Left hindlimb (tissue), 1 donor: Measurements from ENCODE around the gene TAB2.
"Not testable (repeated sequence)": the region's sequence is repeated elsewhere in the genome, so short reads cannot be mapped to it uniquely, and the experiment has no call there.

Source experiments
- DNase-seq: peaks from one replicate; pipeline ENCODE4 v3.0.0-alpha.2; 2018

The TAB2 gene

DNA sequence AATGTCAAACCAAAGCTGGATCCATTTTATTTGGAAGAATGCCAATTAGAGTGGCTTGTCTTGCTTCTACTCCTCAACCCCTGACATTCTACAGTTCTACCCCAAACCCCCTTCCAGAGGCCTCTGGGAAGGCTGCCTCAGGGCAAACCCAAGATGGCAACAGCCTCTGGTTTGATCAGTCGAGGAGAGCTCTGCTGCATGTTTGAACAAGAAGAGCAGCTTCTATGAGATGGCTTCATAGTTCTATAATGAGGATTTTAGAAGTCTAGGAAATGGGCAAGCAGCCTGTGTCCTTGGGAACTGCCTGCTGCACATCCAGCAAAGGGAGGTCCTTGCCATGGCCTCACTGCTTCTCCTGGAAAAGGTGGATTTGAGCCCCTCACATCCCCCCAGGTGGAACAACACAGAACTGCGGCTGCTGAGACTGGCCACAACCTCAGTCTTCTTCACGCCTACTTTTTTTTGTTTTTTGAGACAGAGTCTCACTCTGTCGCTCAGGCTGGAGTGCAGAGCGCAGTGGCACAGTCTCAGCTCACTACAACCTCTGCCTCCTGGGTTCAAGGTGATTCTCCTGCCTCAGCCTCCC, 129.4 kb downstream of the TAB2 start:
- DNase-seq: no peak

DNA sequence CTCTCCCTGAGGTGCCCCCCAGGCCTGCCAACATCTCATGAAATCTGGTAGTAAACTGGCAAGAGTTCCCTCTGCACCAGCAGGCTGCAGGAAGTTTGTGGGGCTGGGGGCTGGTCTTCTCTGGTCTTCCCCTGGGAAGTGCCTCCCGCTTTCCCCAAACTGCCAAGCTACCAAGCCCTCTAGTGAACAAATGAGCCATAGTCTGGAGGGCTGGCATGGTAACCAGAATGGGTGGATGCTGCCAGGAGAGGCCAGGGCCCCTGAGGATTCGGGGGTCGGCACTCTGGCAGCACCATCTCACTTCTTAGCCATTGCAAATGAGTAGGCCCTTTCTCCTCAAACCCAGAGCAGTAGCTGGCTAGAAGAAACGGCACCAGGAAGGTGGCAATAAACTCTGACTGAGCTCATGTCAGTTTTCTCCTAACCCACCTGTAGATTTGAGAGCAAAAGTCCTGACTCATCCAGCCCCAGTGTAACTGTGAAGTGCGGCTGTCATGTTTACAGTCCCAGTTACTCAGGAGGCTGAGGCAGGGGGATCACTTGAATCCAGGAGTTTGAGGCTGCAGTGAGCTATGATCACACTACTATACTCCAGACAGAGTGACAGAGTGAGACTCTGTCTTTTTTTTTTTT, 131.4 kb downstream of the TAB2 start:
- no peak for DNase-seq

- DNase-seq: no peak
Measured at GRCh38 chr6:149449831-149450678, 132.5 kb downstream of the TAB2 start.

GRCh38 chr6:149450679-149451375, 133.3 kb downstream of the TAB2 start:
- peak; percentile 54 for DNase-seq

DNA sequence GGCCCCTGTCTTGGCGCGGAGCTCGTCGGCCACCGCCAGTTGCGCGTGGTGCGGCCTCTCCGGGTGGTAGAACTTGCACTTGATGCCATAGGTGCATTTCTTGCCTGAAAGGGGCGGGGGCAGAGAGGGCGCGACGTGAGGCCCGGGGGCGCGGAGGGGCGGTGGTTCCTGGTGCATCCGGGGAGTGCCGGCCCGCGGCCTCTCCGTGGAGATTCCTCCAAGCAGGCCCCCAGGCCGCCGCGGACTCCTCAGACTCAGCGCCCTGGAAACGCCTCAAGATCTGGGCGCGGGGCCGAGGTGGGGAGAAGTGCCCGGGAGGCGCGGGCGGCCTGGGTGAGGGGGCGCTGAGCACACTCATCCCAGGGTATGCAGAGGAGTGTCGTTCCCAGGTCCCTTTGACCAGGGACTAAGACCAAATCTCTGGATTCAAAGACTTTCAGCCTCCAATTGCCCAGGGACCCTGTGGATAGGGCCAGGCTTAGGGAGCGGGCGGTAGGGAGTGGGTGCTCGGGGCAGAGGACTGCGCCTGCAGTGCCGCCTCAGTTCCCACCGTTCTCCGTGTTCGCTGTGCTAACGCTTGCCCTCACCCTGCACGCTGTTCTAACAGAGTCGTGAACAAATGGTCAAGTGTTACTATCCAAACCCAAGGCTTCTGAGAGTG, 134.0 kb downstream of the TAB2 start:
- peak; percentile 62 for DNase-seq

DNA sequence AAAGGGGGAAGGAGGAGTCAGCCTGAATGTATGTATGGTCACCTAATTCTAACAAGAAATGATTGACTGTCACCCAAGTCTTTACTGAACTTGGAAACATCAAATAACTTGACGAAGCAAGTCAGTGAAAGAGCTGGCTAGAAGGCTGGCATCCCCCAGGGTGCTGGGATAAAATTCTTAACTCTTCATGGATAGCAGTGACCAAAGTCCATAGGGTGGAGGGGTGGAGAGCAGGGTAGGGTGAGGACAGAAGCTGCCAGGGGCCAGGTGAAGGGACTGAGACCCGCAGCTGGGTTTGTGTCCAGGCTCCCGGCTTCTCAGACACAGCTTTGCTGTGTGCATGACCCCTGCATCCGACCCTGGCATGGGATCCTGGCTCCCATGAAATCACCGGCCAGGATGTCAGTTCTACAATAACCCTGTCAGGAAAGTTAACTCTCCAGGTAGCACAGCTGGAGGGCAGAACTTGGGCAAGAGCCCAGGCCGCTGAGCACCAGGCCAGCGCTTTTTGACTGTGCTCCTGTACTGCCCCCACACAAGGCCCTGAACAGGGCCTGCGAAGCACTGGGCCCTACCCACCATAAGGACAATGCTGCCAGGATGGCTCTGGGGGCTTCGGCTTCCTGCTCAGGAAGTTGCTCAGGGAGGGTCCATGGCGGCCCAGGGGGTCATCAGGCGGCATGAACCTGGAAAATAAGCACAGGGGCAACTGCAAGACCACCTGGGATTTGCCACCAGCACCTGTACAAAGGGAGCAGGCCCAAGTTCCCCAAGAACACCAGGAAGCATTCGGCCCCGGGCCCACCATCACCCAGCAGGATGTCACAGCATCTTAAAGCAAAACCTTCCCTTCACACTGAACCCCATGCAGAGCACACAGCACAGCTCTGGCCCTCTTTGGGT, 134.8 kb downstream of the TAB2 start:
- DNase-seq: no peak

GRCh38 chr6:149453597-149454345, 136.3 kb downstream of the TAB2 start:
- no peak for DNase-seq

GRCh38 chr6:149454346-149454848, 136.9 kb downstream of the TAB2 start:
- DNase-seq: peak; percentile 89

DNA sequence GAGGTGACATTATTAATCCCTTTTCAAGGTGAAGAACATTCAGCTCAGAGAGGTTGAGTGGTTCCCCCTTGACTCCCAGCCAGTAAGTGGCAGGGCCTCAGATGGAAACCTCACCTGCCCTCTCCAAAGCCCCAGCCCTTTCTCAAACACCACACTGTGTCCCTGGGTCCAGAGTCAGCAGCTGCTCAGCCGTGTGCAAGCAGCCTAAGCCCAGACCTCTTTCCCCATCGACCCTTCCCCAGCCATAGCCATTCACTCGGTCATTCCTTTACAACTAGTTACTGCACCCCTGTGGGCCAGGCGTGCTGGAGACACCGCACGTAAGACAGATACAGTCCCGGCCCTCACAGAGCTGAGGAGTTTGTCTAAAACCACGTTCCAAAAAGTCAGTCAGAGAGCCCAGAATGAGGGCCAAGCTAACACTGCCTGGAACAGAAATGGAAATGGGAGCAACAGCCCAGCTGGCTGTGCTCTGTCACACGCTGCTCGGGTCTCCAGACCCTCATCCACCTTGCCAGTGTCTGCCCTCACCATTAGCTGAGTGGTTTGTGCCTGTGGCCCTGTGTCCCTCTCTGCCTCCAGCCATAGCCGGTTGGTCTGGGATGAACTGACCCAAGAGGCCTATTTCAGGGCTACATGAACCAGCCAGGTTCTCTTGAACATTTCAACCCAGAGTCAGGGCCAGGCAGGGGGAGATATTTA, 137.7 kb downstream of the TAB2 start:
- DNase-seq: no peak

DNA sequence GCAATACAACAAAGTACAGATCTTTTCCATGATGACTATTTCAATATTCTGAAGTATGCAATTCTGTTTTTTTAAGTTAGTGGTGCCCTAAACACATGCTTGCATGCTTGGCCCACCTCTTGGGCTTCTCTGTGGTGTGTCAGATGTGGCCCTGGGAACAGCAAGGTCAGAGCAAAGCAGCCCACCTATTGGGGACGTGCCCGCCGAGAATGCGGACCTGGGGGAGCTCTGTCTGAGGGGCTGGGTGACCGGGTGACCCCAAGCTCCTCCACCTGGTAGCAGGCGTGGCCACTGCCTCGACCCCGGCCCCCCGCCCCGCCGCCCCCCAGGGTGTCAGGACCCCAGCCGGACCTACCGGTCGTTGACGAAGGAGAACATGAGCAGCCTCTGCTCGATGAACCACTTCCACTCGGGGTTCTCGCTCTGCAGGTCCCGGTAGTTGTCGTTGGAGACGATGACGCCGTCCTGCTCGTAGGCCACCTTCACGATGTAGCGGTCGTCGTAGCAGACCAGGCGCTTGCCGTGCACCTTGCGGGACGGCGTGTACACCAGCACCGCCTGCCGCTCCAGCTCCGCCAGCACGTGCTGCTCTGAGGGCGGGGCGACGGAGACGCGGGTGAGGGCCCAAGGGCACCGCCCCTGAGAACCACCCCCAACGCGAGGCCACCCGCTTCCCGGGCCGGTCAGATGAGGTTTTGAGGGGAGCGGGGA, 139.0 kb downstream of the TAB2 start:
- DNase-seq: no peak

DNA sequence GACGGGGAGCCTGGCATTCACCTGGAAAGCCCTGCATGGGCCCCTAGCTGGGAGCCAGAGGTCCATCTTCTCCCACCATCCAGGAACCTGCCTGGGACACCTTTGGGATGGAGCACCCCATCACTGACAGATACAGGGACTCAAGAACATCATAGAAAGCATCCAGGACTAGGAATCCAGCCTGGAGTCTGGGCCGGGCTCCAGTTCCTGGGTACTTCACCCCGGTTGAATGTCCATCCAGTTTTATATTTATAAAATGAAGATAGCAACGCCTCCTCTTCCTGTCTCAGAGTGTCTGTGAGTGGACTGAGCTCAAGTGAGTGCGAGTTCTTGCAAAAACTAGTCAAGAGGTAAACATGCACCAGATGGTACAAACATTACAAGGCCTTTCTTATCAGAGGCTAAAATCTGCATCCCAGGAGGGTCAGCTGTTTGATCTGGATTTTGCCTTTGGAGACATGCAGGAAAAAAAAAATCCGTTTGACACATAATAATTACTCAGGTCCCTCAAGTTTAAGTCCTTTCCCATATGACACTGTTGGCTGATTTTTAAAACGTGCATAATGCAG, 139.9 kb downstream of the TAB2 start:
- DNase-seq: no peak

DNA sequence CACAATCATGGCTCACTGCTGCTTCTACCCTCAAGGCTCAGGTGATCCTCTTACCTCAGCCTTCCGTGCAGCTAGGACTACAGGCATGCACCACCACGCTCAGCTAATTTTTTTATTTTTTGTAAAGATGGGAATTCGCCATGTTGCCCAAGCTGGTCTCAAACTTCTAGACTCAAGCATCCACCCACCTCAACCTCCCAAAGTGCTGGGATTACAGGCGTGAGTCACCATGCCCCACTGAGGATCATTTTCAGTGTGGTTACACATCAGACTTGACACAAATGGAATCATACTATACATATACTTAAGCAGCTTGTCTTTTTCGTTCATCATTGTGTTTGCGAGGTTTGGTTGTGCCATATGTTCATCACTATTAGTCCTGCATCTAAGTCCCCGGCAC, 140.7 kb downstream of the TAB2 start:
- no peak for DNase-seq

DNA sequence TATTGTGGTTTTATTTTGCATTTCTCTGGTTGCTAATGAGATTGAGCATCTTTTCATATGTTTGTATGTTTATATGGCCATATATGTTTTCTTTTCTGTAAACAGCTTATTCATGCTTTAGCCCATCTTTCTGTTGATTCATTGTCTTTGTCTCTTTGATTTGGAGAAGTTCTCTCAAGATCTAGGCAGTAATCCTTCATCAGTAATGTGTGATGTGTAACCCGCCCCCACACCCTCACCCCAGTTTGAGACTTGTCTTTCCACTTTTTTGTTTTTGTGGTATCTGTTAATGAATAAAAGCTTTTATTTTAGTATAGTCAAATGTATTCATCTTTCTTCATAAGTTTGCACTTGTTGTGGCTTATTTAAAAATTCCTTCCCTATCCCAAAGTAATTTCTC, 141.3 kb downstream of the TAB2 start:
- no peak for DNase-seq

DNA sequence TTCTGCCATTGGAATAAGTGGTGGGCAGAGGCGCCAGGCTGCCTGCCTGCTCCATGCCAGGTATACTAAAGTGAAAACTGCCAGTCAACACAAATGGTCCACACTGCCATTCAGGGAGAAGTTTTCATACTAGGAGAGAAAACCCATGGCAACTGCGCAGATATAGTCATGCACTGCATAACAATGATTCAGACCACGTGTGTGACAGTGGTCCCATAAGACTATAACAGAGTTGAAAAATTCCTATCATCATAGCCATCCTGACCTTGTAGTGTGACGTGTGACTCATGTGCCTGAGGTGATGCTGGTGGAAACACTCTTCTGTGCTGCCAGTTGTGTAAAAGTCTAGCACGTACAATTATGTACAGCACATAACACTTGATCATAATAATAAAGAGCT, 142.2 kb downstream of the TAB2 start:
- no peak for DNase-seq

GRCh38 chr6:149460249-149460648, 142.7 kb downstream of the TAB2 start:
- not testable (repeated sequence) for DNase-seq
